Stimulated activated CD8-positive, alpha-beta memory T cell treated with anti-CD3 and anti-CD28 coated beads, Interleukin-15, amount 100 ng/mL, for 24 hours (primary cell): ENCODE results near the gene MAN2B1.
"Not testable (repeated sequence)": the region's sequence is repeated elsewhere in the genome, so short reads cannot be mapped to it uniquely, and the experiment has no call there.

Source experiments
- DNase-seq: peaks from one replicate; pipeline ENCODE4 v3.0.0-alpha.2; 2020; ENCODE audit warnings: low read depth

The MAN2B1 gene

GRCh38 chr19:12689012-12689411, 22.5 kb upstream of the MAN2B1 start:
- no peak for DNase-seq

- no peak for DNase-seq
Observed at GRCh38 chr19:12687496-12688196, 21.1 kb upstream of the MAN2B1 start, which contains the start of gene GNG14. Gene GNG14, plus strand, starts transcription at chr19:12687998. Its CDS starts 51 bp downstream, at chr19:12688049.

DNA sequence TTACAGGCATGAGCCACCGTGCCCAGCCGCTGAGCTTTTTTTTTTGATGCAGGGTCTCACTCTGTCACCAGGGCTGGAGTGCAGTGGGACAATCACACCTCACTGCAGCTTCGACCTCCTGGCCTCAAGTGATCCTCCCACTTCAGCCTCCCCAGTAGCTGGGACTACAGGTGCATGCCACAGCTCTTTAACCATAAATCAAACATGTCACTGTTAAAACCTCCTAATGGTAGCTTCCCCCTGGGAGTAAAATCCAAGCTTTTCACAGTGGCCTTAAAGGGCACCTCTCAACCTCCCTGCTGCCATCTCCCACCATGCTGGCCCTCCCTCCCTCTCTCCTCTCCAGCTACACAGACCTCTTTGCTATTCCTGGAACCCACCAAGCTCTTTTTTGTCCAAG, 19.3 kb upstream of the MAN2B1 start:
- DNase-seq = no peak

- DNase-seq = peak; percentile 57
Observed at GRCh38 chr19:12681074-12681987, 14.8 kb upstream of the MAN2B1 start, which contains the start of gene DHPS. Gene DHPS, minus strand, starts transcription at chr19:12681880. Its CDS starts 114 bp downstream, at chr19:12681766.

GRCh38 chr19:12680034-12680433, 13.5 kb upstream of the MAN2B1 start:
- no peak for DNase-seq

DNA sequence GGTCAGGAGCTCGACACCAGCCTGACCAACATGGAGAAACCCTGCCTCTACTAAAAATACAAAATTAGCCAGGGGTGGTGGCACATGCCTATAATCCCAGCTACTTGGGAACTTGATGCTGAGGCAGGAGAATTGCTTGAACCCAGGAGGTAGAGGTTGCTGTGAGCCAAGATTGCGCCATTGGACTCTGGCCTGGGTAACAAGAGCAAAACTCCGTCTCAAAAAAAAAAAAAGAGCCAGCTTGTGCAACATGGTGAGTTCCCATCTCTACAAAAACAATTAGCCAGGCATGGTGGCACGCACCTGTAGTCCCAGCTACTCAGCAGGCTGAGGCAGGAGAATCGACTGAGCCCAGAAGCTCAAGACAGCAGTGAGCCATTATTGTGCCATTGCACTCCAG, 11.5 kb upstream of the MAN2B1 start:
- not testable (repeated sequence) for DNase-seq

- DNase-seq = no peak
Observed at GRCh38 chr19:12676928-12677327, 10.4 kb upstream of the MAN2B1 start.

DNA sequence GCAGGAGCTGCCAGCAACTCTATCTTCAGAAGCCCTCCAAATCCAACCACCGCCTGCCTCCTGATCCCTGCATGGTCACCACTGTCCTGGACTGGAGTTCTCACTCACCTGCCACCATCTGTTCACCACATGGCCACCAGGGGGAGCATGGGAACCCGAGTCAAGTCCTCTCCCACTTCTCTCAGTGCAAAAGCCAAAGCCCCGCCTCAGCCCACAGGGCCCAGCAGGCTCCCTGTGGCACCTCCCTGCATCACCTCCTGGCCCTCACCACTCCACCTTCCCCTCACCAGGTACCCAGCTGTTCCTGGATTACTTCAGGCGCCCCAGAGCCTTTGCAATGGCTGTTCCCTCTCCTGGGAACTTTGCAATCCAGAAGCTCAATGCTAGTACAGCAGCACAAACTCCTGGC, 9.8 kb upstream of the MAN2B1 start:
- peak; percentile 83 for DNase-seq

- DNase-seq = no peak
Observed at GRCh38 chr19:12675940-12676339, 9.4 kb upstream of the MAN2B1 start.

DNA sequence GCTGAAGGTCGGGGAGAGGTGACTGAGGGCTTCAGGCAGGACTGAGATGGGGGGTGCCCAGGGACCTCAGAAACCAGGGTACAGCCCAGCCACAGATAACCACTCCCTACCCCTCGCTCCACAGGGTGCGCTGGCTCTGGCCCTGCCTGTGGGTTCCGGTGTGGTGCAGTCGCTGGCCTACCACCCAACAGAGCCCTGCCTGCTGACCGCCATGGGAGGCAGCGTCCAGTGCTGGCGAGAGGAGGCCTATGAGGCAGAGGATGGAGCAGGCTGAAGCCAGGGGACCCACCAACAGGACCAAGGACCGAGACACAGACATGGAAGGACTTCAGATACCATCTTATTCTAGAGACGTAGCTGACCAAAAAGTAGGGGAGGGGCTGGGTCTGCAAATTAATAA, 8.9 kb upstream of the MAN2B1 start:
- DNase-seq = no peak

GRCh38 chr19:12672744-12673143, 6.2 kb upstream of the MAN2B1 start:
- no peak for DNase-seq

GRCh38 chr19:12670159-12670928, 3.8 kb upstream of the MAN2B1 start:
- DNase-seq = no peak

DNA sequence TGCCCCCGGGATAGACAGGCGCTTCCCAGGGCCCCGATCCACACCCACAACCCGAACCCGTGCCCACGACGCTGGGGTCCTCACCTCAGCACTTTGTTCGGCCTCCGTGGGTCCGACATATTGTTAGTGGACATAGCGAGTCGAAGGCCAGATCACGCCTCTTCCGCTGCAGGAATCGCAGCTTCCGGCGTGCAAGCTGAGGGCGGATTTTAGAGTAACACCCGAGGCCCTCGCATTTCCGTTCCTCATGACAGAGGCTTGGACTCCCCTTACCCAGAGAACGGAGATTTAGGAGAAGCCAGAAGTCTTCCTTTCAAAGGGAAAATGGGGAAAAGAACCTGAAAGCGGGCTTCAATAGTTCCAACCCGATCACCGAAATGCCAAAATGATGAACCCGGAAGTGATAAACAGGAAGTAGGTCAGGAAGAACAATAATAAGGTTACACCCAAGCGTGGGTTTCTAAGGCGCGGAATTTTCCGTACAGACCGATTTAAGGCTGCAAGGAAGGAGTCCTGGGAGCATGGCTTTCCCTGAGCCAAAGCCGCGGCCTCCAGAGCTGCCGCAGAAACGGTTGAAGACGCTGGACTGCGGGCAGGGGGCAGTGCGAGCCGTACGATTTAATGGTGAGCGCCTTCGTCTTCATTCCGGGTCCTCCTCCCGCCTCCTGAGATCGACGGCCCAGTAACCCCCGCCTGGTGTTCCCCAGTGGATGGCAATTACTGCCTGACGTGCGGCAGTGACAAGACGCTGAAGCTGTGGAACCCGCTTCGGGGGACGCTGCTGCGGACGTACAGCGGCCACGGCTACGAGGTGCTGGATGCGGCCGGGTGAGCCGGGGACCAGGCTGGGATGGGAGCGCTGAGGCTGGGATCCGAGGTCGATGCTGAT, 3.0 kb upstream of the MAN2B1 start:
- peak; percentile 53 for DNase-seq

DNA sequence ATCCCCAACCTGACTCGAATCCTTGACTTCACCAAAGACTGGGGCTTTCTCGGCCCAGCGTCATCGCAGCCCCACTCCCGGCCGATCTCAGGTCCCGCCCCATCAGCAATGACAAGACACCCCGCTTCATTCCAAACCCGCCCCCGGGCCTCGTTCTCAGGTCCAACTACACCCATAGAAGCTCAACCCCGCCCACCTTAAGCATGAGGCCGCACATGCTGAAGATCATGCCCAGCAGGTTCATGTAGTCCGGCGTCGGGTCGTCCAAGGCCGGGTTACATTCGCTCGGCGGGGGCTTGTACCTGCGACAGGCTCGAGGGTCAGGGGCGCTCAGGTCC, 2.4 kb upstream of the MAN2B1 start:
- no peak for DNase-seq

DNA sequence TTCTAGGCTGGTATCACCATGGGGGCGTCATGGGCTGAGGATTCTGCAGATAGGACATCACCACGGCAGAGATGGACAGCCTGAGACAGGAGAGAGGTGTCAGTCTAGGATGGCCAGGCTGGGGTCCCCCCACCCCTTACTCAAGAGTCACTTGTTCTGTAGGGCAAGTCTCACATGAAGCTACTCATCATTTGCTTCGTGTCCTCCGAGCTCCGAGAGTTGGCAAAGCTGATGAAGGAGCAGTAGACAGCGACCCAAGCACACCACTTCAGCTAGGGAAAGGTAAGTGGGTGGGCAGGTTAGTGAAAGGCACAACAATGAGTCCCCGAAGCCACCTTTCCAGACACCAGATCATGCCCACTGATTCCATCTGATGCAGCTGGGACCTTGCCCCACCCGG, 1.8 kb upstream of the MAN2B1 start:
- no peak for DNase-seq

GRCh38 chr19:12667731-12668302, 1.3 kb upstream of the MAN2B1 start:
- DNase-seq = no peak

DNA sequence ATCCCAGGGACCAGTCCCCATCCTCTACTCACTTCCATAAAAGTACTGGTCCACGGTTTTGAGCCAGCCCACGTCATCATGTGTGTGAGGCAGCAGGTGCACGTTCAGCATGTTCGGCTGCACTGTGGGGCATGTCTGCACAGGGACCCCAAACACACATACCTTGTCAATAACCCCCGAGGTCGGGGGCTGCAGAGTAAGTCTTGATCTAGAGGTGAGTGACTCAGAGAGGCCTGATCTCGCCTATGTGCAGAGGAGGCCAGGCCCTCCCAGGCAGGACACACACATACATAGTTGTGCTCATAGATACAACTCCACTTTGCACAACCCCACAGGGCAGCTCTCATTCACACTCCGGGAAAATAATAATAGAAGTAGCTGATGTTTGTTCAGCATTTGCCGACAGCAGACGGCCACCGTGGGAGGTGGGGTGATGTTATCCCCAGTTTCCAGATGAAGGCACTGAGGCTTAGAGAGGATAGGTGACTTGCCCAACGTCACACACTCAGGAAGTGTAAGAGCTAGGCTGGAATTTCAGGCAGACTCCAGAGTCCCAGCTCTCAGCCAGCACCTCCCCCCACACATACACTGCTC, 774 bp downstream of the MAN2B1 start:
- DNase-seq = no peak

GRCh38 chr19:12665281-12665573, 1.3 kb downstream of the MAN2B1 start:
- no peak for DNase-seq

DNA sequence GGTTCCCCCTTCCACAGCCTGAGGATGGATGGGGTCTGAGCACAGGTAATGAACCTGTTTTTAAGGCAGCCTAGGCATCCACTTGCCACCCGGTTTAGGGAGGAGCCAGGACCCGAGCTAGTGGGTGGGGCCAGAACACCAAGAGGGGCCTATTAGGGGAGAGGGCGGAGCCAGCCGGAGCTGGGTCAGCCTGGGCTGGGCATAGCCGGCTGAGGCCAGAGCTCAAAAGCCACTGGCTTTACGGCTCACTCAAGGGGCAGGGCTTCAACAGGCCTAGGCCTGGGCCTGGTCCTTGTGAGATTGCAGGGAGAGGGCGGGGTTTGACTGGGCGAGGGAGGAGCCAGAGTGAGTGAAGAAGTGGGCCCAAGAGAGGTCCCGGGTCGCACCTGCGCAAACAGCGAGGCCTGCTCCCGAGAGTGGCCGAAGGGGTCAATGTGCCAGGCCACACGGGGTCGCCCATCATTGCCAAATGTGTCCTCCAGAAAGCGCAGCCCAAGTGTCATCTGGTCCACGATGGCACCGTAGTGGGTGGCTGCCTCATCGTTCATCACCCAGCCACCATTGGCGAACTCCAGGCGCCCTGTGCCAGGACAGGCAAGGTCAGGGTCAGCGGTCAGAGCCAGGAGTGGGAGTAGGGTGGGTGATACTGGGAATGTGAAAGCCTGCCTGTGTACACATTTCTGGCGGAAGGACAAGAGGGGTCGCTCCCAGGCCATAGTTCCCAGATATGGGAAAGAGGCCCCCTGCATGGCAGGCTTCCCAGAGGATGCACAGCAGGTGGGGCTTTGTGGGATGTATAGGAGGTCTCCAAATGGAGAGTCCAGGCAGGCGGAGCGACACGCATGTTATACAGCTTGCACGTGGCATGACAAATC, 1.9 kb downstream of the MAN2B1 start:
- no peak for DNase-seq

GRCh38 chr19:12660980-12661379, 5.6 kb downstream of the MAN2B1 start:
- DNase-seq = no peak
